NCI-H1092 (cell line): ENCODE results near the gene ZFP64.
"Not testable (repeated sequence)": the region's sequence is repeated elsewhere in the genome, so short reads cannot be mapped to it uniquely, and the experiment has no call there.

ENCODE experiments used
- DNase-seq: peaks from one replicate; lab custom pipeline; 2025; lab: John Stamatoyannopoulos, UW

ZFP64 gene

DNA sequence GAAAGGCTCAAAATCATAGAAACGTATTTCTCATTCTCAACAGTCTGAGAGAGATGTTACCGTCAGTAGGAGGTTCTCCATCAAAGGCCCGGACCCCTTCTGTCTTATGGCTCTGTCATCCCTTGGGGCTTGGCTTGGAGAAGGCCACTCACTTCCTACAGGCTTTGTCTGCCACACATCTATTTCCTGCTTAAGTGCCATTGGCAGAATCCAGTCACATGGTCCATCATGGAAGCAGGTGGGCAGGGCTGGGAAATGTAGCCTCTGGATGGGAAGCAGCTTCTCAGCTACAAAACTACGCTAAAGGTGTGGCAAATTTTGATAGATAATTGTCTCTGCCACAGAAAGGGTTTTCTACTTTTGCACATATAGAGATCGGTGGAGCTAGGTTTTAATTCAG lies 12.6 kb upstream of the ZFP64 start:
- DNase-seq: no peak

DNA sequence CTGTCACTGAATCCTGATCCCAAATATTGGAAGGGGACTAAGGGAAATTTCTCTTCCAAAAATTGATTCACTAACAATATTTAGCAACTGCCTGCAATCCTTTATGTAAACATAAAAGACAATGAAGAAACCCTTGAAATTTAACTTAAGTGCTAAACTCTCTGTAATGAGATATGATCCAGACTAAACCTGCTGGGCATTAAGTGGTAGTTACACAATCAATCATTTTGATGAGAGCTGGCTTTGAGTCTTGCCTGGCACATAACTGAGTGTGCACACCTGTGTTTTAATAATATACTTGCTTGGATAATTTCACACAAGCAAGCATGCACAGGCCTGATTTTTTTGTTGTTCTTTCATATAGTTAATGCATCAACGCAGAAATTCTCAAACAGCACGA lies 9.8 kb upstream of the ZFP64 start:
- DNase-seq: no peak

GRCh38 chr20:52200870-52201269 lies 9.3 kb upstream of the ZFP64 start:
- no peak for DNase-seq

DNA sequence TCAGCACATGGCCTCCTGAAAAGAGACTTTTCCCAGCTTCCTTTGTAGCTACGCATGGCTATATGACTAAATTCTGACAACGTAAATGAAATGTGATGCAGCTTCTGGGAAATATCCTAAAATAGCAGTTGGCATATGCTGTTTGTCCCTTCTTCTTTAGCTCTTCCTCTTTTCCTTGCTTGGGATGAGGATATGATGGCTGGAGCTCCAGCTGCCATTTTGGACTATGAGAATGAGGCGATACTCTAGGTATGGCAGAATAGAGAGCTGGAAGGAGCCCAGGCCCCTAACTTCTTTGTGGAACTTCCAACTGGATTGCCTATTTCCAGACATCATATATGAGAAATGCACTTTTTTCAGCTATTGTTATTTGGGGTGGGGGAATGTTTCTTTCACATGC lies 5.3 kb upstream of the ZFP64 start:
- no peak for DNase-seq

DNA sequence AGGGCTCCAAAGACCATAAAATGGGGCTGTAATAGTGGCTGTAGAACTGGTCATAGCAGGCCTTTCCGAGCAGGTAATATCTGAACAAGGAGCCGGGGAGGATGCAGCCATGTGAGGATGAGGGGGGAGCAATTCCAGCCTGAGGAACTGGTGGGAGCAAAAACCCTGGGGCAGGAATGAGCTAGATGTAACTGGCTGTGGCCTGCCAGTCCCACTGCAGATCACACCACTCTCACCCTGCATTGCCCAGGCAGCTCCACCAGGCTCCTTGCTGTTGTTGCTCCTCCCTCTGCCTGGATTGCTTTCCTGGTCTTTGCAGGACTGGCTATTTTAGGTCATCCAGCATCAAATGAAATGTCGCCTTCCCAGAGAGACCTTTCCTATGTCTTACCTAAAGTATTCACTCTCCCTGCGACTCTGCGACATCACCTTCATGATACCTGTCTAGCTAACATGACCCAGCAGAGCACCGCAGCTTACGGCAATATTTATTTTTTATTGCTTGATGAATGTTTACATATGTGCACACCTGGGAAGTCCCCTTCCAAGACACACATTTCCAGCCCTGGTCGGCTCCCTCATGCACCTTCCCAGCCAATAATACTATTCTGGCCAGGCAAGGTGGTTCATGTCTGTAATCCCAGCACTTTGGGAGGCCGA lies 2.4 kb upstream of the ZFP64 start:
- DNase-seq: no peak

DNA sequence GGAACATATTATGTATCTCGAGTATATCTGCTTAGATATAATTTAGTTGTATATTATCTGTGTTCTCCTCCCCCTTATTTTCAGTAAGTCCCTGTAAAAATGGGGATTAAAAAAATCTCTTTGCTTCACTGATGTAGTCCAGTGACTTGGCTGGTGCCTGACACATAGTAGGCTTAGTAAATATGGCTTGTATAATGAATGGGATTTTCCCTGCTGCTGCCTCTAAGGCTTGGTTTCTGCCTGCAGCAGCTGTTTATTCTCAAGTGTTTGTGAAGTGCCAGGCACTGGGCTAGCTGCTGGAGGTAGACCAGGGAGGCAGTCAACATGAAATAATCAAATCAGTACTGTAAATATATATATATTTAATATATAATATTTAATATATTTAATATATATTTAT lies 1.6 kb upstream of the ZFP64 start:
- DNase-seq: peak; percentile 12

DNA sequence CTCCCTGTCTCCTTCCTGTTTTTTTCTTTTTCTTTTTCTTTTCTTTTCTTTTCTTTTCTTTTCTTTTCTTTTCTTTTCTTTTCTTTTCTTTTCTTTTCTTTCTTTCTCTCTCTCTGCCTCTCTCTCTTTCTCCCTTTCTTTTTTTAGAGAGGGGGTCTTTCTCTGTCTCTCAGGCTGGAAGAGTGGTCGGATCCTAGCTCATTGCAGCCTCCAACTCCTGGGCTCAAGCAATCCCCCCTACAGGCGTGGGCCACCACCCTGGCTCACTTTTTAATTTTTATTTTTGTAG lies 1.1 kb upstream of the ZFP64 start:
- not testable (repeated sequence) for DNase-seq

DNA sequence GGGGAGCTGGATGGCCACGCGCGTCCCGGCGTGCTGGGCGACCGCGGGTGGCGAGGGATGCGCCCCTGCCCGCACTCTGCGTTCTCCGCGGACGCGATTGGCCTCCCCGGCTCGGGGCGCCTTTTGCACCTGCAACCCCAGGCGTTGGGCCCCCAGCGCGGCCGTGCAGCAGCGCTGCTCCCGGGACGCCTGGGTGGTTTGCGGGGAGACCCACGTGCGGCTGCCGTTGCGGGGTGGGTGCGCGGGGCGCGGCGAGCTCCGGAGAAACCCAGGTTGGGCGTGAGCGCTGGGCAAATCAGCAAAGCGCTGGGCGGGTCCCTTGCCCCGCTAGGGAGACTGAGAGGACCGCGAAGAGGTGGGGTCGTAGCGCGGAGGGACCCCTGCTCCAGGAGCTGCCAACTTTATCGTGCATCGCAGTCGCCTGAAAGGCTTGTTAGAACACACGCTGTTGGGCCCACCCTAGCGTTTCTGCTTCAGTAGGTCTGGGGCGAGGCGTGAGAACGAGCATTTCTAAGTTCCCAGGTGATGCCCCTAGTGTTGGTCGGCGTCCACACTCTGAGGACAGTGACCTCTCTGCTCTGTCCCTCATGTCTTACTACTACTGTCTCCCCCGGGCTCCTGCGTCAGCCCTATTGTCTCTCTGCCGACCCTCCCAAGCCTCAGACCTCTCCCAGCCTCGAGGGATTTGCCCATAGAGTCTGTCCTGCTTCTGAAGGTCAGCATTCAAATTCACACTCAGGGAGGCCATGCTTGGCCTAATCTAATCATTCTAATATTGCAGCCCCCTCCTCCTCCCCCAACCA lies 538 bp upstream of the ZFP64 start:
- peak; percentile 37 for DNase-seq

DNA sequence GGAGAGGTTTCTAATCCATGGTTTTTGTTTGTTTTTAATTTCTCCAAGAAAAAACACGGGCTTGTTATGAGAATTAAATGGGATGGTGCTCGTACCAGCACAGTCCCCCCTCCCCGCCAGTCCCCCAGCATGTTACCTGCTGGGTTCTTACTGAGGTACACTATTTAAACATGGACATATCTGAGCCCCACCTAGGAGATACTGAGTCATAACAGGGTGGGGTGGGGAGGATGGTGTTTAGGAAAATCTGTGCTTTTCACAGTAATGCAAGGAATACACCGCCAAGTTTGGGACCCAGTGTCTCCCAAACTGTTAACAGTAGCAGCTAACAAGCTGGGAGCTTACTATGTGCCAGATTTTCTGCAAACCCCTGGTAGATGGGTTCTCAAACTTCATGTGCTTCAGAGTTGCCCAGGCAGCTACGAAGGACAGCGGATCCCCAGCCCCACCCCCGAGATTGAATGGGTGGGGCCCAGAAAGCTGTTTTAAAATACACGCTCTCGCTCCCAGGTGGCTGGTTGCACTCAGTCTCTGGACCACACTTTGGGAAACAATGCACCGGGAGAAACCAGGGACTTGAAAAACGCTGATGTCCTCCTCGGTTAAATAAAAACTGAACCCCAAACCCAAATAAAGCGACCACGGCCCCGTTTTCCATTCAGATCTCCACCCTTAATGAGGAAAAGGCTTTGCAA lies 995 bp downstream of the ZFP64 start:
- DNase-seq: no peak

DNA sequence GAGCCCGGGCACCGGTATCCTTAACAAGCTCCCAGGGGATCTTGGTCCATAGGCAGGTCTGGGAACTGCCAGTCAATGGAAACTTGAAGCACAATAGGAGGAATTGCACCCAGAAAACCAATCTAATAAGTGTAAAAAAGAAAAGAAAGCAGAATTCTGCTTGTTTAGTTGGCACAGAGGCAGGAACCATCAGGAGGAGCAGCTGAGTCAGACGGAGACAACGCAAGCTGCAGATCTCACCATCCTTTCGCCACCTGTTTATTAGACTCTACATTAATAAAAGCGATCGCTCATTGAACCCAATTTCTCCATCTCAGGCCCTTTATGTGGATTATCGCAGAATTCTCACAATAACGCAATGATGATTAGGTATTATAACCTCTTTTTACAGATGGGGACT lies 9.8 kb downstream of the ZFP64 start:
- no peak for DNase-seq

DNA sequence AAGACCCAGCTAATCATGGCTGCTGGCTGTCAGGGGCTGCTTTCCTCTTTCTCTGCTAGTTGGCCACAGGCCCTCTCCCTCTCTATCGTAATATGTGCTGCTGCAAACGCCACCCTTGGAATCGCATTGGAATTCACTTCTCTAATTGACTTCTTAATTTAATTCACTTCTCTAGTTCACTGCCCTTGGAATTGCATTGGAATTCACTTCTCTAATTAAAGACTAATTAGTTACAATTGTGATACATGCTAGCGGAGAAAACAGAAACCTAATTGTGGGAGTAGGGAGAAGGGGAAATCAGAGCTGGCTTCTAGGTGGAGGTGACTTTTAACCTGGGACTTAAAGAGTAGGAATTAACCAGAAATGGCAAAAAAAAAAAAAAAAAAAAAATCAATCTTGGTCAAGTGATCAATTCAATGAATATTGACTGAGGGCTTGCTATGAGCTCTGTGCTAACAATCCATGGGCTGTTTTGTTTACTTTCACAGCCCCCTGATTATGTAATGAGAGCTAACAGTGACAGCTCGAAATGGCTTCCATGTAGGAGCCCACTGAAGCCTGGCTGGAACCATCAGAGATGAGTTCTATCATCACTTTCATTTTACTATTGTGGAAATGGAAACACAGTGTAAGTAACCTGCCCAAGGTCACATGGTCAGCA lies 11.3 kb downstream of the ZFP64 start:
- DNase-seq: no peak

DNA sequence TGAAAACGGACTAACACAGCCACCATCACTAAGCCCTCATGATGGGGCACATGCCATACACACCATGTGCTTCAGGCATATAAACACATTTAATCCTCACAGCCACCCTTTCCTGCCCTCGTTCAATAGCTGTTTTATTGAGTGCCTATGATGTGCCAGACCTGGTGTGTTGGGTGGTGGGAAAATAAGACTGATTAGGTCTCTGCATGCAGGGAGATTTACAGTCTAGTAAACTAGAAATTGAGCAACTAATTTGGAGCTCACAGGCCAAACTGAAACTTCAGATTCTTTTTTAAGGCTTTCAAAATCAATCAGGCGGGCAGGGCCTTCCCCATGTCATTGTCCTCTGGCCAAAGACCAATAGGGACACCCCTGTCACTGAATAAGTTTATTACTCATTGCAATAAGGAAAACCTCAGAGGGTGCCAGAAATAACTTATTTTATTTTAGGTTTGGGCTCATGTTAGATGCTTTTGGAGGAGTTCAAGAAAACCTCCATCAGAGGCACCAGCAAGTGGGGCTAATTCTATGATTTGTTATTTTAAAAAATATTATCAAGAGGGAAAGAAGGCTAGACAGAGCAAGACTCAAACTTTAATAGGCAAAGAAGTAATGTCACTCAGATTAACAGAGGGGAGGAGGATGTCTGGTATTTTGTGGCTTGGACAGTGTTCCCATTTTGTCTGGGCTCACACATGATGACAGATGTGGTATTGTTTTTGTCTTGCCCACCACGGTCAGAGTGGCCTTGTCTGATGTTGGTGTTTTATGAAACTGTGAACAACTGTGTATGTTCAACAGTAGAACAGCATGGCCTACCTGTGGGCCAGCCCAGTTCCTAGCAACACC lies 12.0 kb downstream of the ZFP64 start:
- DNase-seq: no peak

DNA sequence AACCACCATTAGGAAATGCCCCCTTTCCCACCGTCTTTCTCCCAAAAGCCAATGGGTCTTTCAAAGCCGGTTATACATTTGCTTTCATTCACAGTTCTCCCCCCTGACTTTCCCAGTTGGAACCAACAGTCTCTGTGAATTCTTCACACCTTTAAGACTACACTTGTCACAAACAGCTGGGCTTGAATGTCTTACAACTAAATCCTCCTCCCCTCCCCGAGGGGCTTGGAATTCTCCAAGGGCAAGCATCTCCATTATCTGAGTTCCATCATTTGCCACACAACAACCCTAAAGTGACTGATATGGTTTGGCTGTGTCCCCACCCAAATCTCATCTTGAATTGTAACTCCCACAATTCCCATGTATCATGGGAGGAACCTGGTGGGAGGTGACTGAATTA lies 12.9 kb downstream of the ZFP64 start:
- DNase-seq: no peak

- DNase-seq: no peak
Measured at GRCh38 chr20:52175840-52176239, 15.7 kb downstream of the ZFP64 start.

- DNase-seq: no peak
Measured at GRCh38 chr20:52172392-52173047, 19.1 kb downstream of the ZFP64 start.

DNA sequence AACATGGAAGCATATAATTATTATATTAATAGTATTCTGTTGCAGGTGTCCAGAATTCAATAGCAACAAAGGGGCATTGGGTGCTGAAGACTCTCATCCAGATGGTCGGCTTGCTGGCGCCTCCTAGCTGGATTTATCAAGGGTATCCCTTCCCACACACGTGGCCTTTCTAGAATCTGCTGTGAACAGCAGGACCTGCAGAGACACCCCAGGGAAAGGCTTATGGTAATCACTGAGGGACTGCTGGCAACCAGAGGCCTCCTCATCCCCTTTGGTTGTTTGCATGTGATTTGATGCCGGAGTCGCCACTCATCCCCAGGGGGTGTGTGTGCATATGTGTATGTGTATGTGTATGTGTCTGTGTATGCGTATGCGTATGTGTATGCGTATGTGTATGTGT lies 20.6 kb downstream of the ZFP64 start:
- no peak for DNase-seq

DNA sequence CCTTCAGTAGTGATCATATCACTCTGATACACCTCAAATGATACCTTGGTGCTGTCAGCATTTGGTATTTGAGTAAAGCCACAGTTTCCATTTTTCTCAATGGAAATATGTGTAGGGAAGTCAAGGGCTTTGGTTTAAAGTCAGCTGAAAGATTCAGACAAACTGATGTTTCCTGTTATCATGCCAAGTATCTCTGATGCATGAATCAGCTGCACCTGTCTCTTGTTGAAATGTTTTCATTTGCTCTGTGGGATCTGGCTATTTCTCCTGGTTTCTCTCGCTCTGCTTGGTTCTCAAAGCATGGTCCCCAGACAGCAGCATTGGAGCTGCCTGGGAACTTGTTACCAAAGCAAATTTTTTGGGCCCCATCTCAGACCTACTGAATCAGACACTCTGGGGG lies 23.5 kb downstream of the ZFP64 start:
- no peak for DNase-seq

DNA sequence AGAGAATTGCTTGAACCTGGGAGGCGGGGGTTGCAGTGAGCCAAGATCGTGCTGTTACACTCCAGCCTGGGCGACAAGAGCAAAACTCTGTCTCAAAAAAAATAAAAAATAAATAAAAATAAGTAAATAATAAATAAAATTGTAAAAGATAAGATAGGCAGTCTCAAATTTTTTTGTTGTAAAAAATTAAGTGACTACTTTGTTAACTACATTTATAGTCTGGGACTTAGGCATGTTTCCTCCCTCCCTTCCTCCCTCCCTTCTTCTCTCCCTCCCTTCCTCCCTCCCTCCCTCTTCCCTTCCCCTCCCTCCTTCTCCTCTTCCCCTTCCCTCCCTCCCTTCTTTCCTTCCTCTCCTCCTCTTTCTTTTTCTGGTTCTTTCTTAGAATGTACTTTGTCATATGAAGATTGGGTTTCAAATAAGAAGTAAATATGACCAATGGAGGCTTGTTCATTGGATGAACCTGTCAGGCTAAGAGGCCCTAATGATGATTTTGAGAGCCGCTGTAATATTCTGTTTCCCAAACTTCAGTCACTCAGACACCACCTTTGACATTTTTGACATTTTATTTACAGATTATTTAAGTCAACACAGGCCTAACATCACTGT lies 24.2 kb downstream of the ZFP64 start:
- DNase-seq: no peak

- DNase-seq: no peak
Measured at GRCh38 chr20:52166150-52166549, 25.4 kb downstream of the ZFP64 start.

GRCh38 chr20:52160621-52161204 lies 30.9 kb downstream of the ZFP64 start:
- DNase-seq: no peak
